Vagina (tissue), 2 donors: ENCODE results near the gene ODAD2. TPM values are rescaled to one million over a fixed set of nuclear protein-coding genes. Genes with fewer than 3 reads are reported as not detected.
"Not testable (repeated sequence)": the region's sequence is repeated elsewhere in the genome, so short reads cannot be mapped to it uniquely, and the experiment has no call there.

Source experiments
- DNase-seq, 2 donors: peaks; one replicate each; pipeline ENCODE4 v3.0.0-alpha.2; 2017; ENCODE audit errors: extremely low spot score in 2 of 2
- H3K27ac ChIP-seq: fragments of 200-600 bp; sonication (generic); one replicate; pipeline ENCODE4 v1.5.1; 2019
- H3K27me3 ChIP-seq: fragments of 200-600 bp; sonication (generic); one replicate; pipeline ENCODE4 v1.5.1; 2019
- H3K36me3 ChIP-seq, 2 donors: fragments of 200-600 bp; sonication (generic); one replicate each; pipeline ENCODE4 v1.5.1; 2017 to 2019
- H3K4me1 ChIP-seq: fragments of 200-600 bp; sonication (generic); one replicate; pipeline ENCODE4 v1.5.1; 2019
- H3K4me3 ChIP-seq, 2 donors: fragments of 200-600 bp; sonication (generic); 1 replicate in 1 of 2; 2 replicates in 1 of 2; pipeline ENCODE4 v1.5.1; 2016 to 2019
- H3K9me3 ChIP-seq: fragments of 200-600 bp; sonication (generic); one replicate; pipeline ENCODE4 v1.5.1; 2019
- POLR2A ChIP-seq, 2 donors: fragments of 450-650 bp; IDR thresholded peaks; one replicate each; pipeline ENCODE4 v1.6.1; 2017; ENCODE audit warnings: antibody characterized with exemption in 2 of 2, mild to moderate bottlenecking in 2 of 2, moderate library complexity in 2 of 2
- POLR2AphosphoS5 ChIP-seq, 2 donors: sonication (generic); formaldehyde crosslinking; IDR thresholded peaks; one replicate each; pipeline ENCODE4 v1.9.0; 2017; ENCODE audit warnings: antibody characterized with exemption in 2 of 2, mild to moderate bottlenecking in 2 of 2, low read depth in 1 of 2; ENCODE audit not compliant: insufficient read depth in 1 of 2
- intact Hi-C: fragments of 100-400 bp; cut with DNase I; formaldehyde crosslinking; loops from one replicate; pipeline ENCODE4 v1.15.1; 2023
- total RNA-seq: library from RNA; depleted of rRNA; stranded (reverse); fragments of >200 nt; gene quantifications from one replicate; pipeline ENCODE4 v1.2.3, GENCODE V29; 2016
- TF ChIP-seq, protein P1 (sequence below), 3 experiments: fragments of 450-650 bp in 2 of 3; fragments of 200-600 bp in 1 of 3; sonication (generic) in 1 of 3; IDR thresholded peaks; one replicate each; pipeline ENCODE4 v1.5.1; 2017 to 2019; ENCODE audit warnings: antibody characterized with exemption in 3 of 3, mild to moderate bottlenecking in 2 of 3, moderate library complexity in 2 of 3

ODAD2 gene
- total RNA-seq, 1 donor from 2014 or later, result 0.25 TPM

DNA sequence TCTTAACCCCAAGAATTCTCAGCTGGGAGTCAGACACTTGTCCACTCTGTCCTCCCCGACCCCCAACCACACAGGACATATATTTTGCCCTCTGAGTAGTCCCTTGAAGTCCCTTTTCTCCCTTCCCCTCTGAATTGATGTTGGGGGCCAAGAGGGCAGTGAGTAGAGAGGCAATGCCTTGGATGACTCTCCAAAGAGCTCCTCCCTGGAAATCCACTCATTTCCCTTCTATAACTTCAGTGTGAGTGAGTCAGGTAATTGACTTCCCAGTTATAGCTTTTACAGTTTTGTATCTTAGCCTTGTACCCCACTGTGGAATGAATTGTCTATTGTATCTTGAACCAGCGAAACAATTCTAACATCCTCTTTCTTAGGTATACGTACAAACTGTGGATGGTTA lies 9.2 kb upstream of the ODAD2 start:
- Histone ChIP-seq H3K27ac (no peak overlapping the region), H3K4me1 (no peaks in the 10 kb centered on the region), H3K9me3 (no peaks in the 10 kb centered on the region), H3K4me3 (no peak overlapping the region), H3K36me3 (no peaks in the 10 kb centered on the region), H3K27me3 (no peaks in the 10 kb centered on the region)
- TF ChIP-seq POLR2A (IDR thresholded peaks at IDR 0.05) (no peak), POLR2AphosphoS5 (IDR thresholded peaks at IDR 0.05; ENCODE audit: insufficient read depth in 1 of 2, low read depth in 1 of 2) (no peak)
- TF ChIP-seq, protein P1, sequence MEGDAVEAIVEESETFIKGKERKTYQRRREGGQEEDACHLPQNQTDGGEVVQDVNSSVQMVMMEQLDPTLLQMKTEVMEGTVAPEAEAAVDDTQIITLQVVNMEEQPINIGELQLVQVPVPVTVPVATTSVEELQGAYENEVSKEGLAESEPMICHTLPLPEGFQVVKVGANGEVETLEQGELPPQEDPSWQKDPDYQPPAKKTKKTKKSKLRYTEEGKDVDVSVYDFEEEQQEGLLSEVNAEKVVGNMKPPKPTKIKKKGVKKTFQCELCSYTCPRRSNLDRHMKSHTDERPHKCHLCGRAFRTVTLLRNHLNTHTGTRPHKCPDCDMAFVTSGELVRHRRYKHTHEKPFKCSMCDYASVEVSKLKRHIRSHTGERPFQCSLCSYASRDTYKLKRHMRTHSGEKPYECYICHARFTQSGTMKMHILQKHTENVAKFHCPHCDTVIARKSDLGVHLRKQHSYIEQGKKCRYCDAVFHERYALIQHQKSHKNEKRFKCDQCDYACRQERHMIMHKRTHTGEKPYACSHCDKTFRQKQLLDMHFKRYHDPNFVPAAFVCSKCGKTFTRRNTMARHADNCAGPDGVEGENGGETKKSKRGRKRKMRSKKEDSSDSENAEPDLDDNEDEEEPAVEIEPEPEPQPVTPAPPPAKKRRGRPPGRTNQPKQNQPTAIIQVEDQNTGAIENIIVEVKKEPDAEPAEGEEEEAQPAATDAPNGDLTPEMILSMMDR (IDR thresholded peaks at IDR 0.05), result no peak
- DNase-seq, result no peak
- intact Hi-C loops, result no loop called here

DNA sequence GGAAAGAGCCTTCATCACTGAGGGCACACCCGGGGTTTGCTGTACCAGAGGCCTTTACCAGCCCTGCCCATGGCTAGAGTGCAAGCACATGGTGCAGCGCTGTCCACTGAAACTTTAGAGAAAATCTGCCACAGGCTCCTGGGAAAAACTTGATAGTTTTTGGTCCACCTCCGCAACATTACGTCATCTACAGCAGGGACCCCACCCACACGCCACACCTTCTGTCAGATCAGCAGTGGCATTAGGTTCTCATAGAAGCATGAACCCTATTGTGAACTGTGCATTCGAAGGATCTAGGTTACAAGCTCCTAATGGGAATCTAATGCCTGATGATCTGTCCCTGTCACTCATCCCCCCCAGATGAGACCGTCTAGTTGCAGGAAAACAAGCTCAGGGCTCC lies 2.5 kb upstream of the ODAD2 start:
- TF ChIP-seq POLR2AphosphoS5 (IDR thresholded peaks at IDR 0.05; ENCODE audit: insufficient read depth in 1 of 2, low read depth in 1 of 2) (no peak), POLR2A (IDR thresholded peaks at IDR 0.05) (no peak)
- TF ChIP-seq, protein P1 (IDR thresholded peaks at IDR 0.05), result no peak
- Histone ChIP-seq H3K36me3 (no peaks in the 10 kb centered on the region), H3K27ac (no peak overlapping the region), H3K4me1 (no peaks in the 10 kb centered on the region), H3K4me3 (no peak overlapping the region), H3K27me3 (no peaks in the 10 kb centered on the region), H3K9me3 (no peaks in the 10 kb centered on the region)
- intact Hi-C loops, result no loop called here
- DNase-seq, result no peak

DNA sequence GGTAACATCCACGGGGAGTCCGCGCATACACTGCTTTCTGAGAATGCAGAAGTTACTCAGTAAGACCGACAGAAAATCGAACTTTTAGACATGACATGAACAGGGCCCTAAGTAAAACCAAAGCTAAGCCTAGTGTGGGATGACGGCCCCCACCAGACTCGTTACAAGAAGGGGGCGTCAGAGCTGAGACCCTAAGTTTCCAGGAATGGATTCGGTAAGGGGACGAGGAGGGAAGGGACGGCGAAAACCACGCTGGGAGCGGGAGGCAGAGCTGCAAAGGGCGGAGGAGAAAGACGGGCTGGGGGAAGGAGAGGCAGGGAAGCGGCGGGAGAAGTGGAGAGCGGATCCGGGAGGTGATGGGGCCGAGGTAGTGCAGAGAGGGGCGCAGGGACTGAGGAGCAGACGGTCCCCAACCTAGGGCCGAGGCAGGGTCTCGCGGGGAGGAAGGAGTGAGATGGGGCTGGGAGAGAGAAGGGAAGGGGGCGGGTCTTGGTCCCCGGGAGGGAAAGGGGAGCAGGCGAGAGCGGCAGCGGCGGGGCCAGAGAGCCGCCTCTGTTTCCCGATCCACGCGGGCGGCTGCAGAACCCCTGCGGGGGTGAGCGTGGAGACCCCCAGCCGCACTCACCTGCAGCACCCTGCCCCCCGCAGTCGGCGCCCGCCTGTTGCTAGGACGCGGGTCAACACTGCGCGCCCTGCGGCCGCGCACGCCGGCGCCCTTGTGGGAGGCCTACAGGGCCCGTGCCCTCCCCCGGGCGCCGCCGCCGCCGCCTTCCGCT lies 513 bp downstream of the ODAD2 start:
- intact Hi-C loops, result no loop called here
- no peaks in the 10 kb centered on the region for H3K27me3 ChIP-seq
- no peak for DNase-seq
- H3K36me3 ChIP-seq, result no peaks in the 10 kb centered on the region
- TF ChIP-seq POLR2A (IDR thresholded peaks at IDR 0.05), result no peak
- TF ChIP-seq, protein P1 (IDR thresholded peaks at IDR 0.05), result no peak
- no peak for TF ChIP-seq POLR2AphosphoS5 (IDR thresholded peaks at IDR 0.05; ENCODE audit: insufficient read depth in 1 of 2, low read depth in 1 of 2)
- no peaks in the 10 kb centered on the region for H3K4me1 ChIP-seq
- peak overlapping the region; percentile 46 to 70 for H3K4me3 ChIP-seq
- no peaks in the 10 kb centered on the region for H3K9me3 ChIP-seq
- H3K27ac ChIP-seq, result peak overlapping the region; percentile 54

DNA sequence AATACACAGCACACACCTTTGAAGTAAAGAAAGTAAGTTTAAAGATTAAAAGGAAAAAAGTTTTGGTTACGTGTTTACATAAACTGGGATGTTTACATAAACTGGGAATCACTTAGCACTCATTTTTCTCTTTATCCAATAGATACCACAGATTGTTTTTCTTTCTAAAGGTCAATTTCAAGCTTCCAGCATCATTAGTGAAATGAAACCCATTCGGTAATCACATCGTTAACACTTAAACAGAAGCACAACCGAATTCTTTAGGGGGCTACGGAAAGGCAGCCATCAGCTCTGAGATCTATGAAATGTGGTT lies 1.1 kb downstream of the ODAD2 start:
- no peak for DNase-seq
- Histone ChIP-seq H3K4me1 (no peaks in the 10 kb centered on the region), H3K4me3 (peak overlapping the region; percentile 46 to 70), H3K27me3 (no peaks in the 10 kb centered on the region), H3K9me3 (no peaks in the 10 kb centered on the region), H3K27ac (peak overlapping the region; percentile 54), H3K36me3 (no peaks in the 10 kb centered on the region)
- intact Hi-C loops, result no loop called here
- TF ChIP-seq POLR2A (IDR thresholded peaks at IDR 0.05) (no peak), POLR2AphosphoS5 (IDR thresholded peaks at IDR 0.05; ENCODE audit: insufficient read depth in 1 of 2, low read depth in 1 of 2) (no peak)
- TF ChIP-seq, protein P1 (IDR thresholded peaks at IDR 0.05), result no peak

DNA sequence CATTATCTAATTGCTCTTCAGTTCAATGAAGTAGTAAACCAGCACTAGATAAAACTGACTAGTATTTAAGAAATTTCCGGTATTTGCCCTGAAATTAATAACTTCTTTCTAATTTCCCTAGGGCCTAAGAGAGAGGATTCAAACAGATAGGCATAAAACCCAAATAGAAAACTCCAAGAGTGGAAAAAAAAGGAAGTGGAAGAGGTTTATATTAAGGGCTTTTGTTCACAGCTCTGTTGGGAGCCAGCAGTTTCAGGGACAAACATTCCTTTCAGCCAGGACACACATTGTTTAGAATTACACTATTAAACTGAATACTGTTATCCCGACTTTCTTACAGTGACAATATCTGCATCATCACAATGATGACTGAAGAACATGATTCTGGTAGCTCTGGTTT lies 3.6 kb downstream of the ODAD2 start:
- Histone ChIP-seq H3K27me3 (no peaks in the 10 kb centered on the region), H3K27ac (no peak overlapping the region), H3K4me1 (no peaks in the 10 kb centered on the region), H3K9me3 (no peaks in the 10 kb centered on the region), H3K36me3 (no peaks in the 10 kb centered on the region), H3K4me3 (no peak overlapping the region)
- intact Hi-C loops, result no loop called here
- no peak for TF ChIP-seq POLR2A (IDR thresholded peaks at IDR 0.05)
- TF ChIP-seq, protein P1 (IDR thresholded peaks at IDR 0.05), result no peak
- TF ChIP-seq POLR2AphosphoS5 (IDR thresholded peaks at IDR 0.05; ENCODE audit: insufficient read depth in 1 of 2, low read depth in 1 of 2), result no peak
- DNase-seq, result no peak

DNA sequence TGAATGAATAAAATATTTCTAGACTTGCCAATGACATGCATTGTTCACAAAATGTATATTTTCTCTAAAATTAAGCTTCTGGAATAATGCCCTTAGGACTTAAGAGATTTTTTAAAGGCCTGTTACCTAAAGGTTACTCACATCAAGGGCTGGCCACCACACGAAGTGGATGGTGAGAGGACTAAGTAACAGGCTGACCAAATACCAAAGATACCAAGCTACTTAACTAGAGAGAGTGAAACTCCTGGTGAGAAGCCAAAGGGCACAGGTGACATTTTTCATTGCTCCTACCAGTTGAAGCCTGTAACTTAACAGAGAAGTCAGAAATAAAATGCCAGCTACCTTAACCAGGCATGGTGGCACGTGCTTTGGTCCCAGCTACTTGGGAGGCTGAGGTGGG lies 9.5 kb downstream of the ODAD2 start:
- DNase-seq, intact Hi-C loops, H3K9me3 ChIP-seq, H3K36me3 ChIP-seq, H3K27ac ChIP-seq, H3K4me3 ChIP-seq, H3K27me3 ChIP-seq, H3K4me1 ChIP-seq: not testable (repeated sequence)
